Vagina (tissue), 2 donors: ENCODE data around the gene IL20RB. TPM values are rescaled to one million over a fixed set of nuclear protein-coding genes. Genes with fewer than 3 reads are reported as not detected.
"Not testable (repeated sequence)": the region's sequence is repeated elsewhere in the genome, so short reads cannot be mapped to it uniquely, and the experiment has no call there.

ENCODE experiments used
- DNase-seq, 2 donors: peaks; one replicate each; pipeline ENCODE4 v3.0.0-alpha.2; 2017; ENCODE audit errors: extremely low spot score in 2 of 2
- H3K27ac ChIP-seq: fragments of 200-600 bp; sonication (generic); one replicate; pipeline ENCODE4 v1.5.1; 2019
- H3K27me3 ChIP-seq: fragments of 200-600 bp; sonication (generic); one replicate; pipeline ENCODE4 v1.5.1; 2019
- H3K36me3 ChIP-seq, 2 donors: fragments of 200-600 bp; sonication (generic); one replicate each; pipeline ENCODE4 v1.5.1; 2017 to 2019
- H3K4me1 ChIP-seq: fragments of 200-600 bp; sonication (generic); one replicate; pipeline ENCODE4 v1.5.1; 2019
- H3K4me3 ChIP-seq, 2 donors: fragments of 200-600 bp; sonication (generic); 1 replicate in 1 of 2; 2 replicates in 1 of 2; pipeline ENCODE4 v1.5.1; 2016 to 2019
- H3K9me3 ChIP-seq: fragments of 200-600 bp; sonication (generic); one replicate; pipeline ENCODE4 v1.5.1; 2019
- CTCF ChIP-seq, 3 experiments: fragments of 450-650 bp in 2 of 3; fragments of 200-600 bp in 1 of 3; sonication (generic) in 1 of 3; IDR thresholded peaks; one replicate each; pipeline ENCODE4 v1.5.1; 2017 to 2019; ENCODE audit warnings: antibody characterized with exemption in 3 of 3, mild to moderate bottlenecking in 2 of 3, moderate library complexity in 2 of 3
- POLR2A ChIP-seq, 2 donors: fragments of 450-650 bp; IDR thresholded peaks; one replicate each; pipeline ENCODE4 v1.6.1; 2017; ENCODE audit warnings: antibody characterized with exemption in 2 of 2, mild to moderate bottlenecking in 2 of 2, moderate library complexity in 2 of 2
- POLR2AphosphoS5 ChIP-seq, 2 donors: sonication (generic); formaldehyde crosslinking; IDR thresholded peaks; one replicate each; pipeline ENCODE4 v1.9.0; 2017; ENCODE audit warnings: antibody characterized with exemption in 2 of 2, mild to moderate bottlenecking in 2 of 2, low read depth in 1 of 2; ENCODE audit not compliant: insufficient read depth in 1 of 2
- intact Hi-C: fragments of 100-400 bp; cut with DNase I; formaldehyde crosslinking; loops from one replicate; pipeline ENCODE4 v1.15.1; 2023
- total RNA-seq: library from RNA; depleted of rRNA; stranded (reverse); fragments of >200 nt; gene quantifications from one replicate; pipeline ENCODE4 v1.2.3, GENCODE V29; 2016

The IL20RB gene
- total RNA-seq, 1 donor from 2014 or later: 67.3 TPM

GRCh38 chr3:136960838-136961836, 3.4 kb downstream of the IL20RB start:
- peak overlapping the region in 1 of 2 donors; percentile 40 for H3K4me3 ChIP-seq
- H3K4me1 ChIP-seq: peaks cover 19% of the 10 kb centered on the region

GRCh38 chr3:136962927-136963326, 5.1 kb downstream of the IL20RB start:
- TF ChIP-seq POLR2A (IDR thresholded peaks at IDR 0.05): no peak

More at GRCh38 chr3:136960838-136961836, 3.4 kb downstream of the IL20RB start:
- no peak for DNase-seq
- intact Hi-C loops: no loop called here
- H3K36me3 ChIP-seq: no peaks in the 10 kb centered on the region
- TF ChIP-seq CTCF (IDR thresholded peaks at IDR 0.05) (no peak), POLR2AphosphoS5 (IDR thresholded peaks at IDR 0.05; ENCODE audit: insufficient read depth in 1 of 2, low read depth in 1 of 2) (no peak), POLR2A (IDR thresholded peaks at IDR 0.05) (no peak)
- peak overlapping the region; percentile 39 for H3K27ac ChIP-seq
- H3K9me3 ChIP-seq: no peaks in the 10 kb centered on the region
- no peaks in the 10 kb centered on the region for H3K27me3 ChIP-seq

GRCh38 chr3:136969539-136969938, 11.8 kb downstream of the IL20RB start:
- H3K27ac ChIP-seq, H3K36me3 ChIP-seq, DNase-seq, intact Hi-C loops, H3K4me3 ChIP-seq, H3K4me1 ChIP-seq, H3K9me3 ChIP-seq, H3K27me3 ChIP-seq: not testable (repeated sequence)

More at GRCh38 chr3:136962927-136963326, 5.1 kb downstream of the IL20RB start:
- Histone ChIP-seq H3K9me3 (no peaks in the 10 kb centered on the region), H3K4me1 (peaks cover 13% of the 10 kb centered on the region), H3K27me3 (no peaks in the 10 kb centered on the region), H3K4me3 (no peak overlapping the region), H3K27ac (no peak overlapping the region), H3K36me3 (no peaks in the 10 kb centered on the region)
- no peak for DNase-seq
- intact Hi-C loops: no loop called here

GRCh38 chr3:136973352-136973751, 15.6 kb downstream of the IL20RB start:
- no peak overlapping the region for H3K4me3 ChIP-seq
- H3K27ac ChIP-seq: no peak overlapping the region
- intact Hi-C loops: no loop called here
- no peak for DNase-seq
- TF ChIP-seq POLR2AphosphoS5 (IDR thresholded peaks at IDR 0.05; ENCODE audit: insufficient read depth in 1 of 2, low read depth in 1 of 2) (no peak), CTCF (IDR thresholded peaks at IDR 0.05) (no peak), POLR2A (IDR thresholded peaks at IDR 0.05) (no peak)
- no peaks in the 10 kb centered on the region for H3K36me3 ChIP-seq
- H3K4me1 ChIP-seq: no peaks in the 10 kb centered on the region
- no peaks in the 10 kb centered on the region for H3K27me3 ChIP-seq
- no peaks in the 10 kb centered on the region for H3K9me3 ChIP-seq

- Histone ChIP-seq H3K4me1 (no peaks in the 10 kb centered on the region), H3K4me3 (no peak overlapping the region), H3K27me3 (no peaks in the 10 kb centered on the region), H3K9me3 (no peaks in the 10 kb centered on the region), H3K27ac (no peak overlapping the region), H3K36me3 (no peaks in the 10 kb centered on the region)
- DNase-seq: no peak
- TF ChIP-seq POLR2A (IDR thresholded peaks at IDR 0.05) (no peak), CTCF (IDR thresholded peaks at IDR 0.05) (no peak), POLR2AphosphoS5 (IDR thresholded peaks at IDR 0.05; ENCODE audit: insufficient read depth in 1 of 2, low read depth in 1 of 2) (no peak)
- intact Hi-C loops: no loop called here
These were observed 16.9 kb downstream of the IL20RB start for GRCh38 chr3:136974670-136975069.

- no peak overlapping the region for H3K27ac ChIP-seq
- peaks cover 25% of the 10 kb centered on the region for H3K4me1 ChIP-seq
- H3K36me3 ChIP-seq: no peaks in the 10 kb centered on the region
These were observed 21.4 kb downstream of the IL20RB start for GRCh38 chr3:136979204-136979603.

More at GRCh38 chr3:136979204-136979603, 21.4 kb downstream of the IL20RB start:
- Histone ChIP-seq H3K9me3 (no peaks in the 10 kb centered on the region), H3K4me3 (no peak overlapping the region), H3K27me3 (no peaks in the 10 kb centered on the region)
- TF ChIP-seq CTCF (IDR thresholded peaks at IDR 0.05) (no peak), POLR2AphosphoS5 (IDR thresholded peaks at IDR 0.05; ENCODE audit: insufficient read depth in 1 of 2, low read depth in 1 of 2) (no peak)
- DNase-seq: no peak
- intact Hi-C loops: no loop called here
